GM12878 (cell line): ENCODE results near the gene E2F1. TPM values are rescaled to one million over a fixed set of nuclear protein-coding genes. Genes with fewer than 3 reads are reported as not detected.

Experiments
- BHLHE40 ChIP-seq, 2 experiments: fragments of 450-650 bp in 1 of 2; IDR thresholded peaks; 2 replicates each; pipeline ENCODE4 v1.6.1; 2011 to 2017; ENCODE audit warnings: low read depth in 2 of 2, borderline replicate concordance in 1 of 2, improper control_type of control experiment in 1 of 2, low read length in 1 of 2, mild to moderate bottlenecking in 1 of 2
- MEF2B ChIP-seq: fragments of 450-650 bp; IDR thresholded peaks from 2 replicates; pipeline ENCODE4 v1.6.1; 2018; ENCODE audit warnings: mild to moderate bottlenecking, moderate library complexity; ENCODE audit not compliant: partially characterized antibody, poor library complexity, severe bottlenecking
- PML ChIP-seq: IDR thresholded peaks from 2 replicates; pipeline ENCODE4 v1.6.1; 2012; ENCODE audit warnings: low read length, inconsistent platforms
- POLR2A ChIP-seq: IDR thresholded peaks from 2 replicates; pipeline ENCODE4 v1.6.1; 2011; ENCODE audit warnings: low read depth, mild to moderate bottlenecking, low read length
- SMAD1 ChIP-seq: fragments of 450-650 bp; IDR thresholded peaks from 2 replicates; pipeline ENCODE4 v1.6.1; 2018; ENCODE audit warnings: mild to moderate bottlenecking, low read depth; ENCODE audit not compliant: partially characterized antibody
- WRNIP1 ChIP-seq: IDR thresholded peaks from 2 replicates; pipeline ENCODE4 v1.6.1; 2011; ENCODE audit warnings: low read depth, low read length, improper control_type of control experiment, borderline replicate concordance
- ZNF274 ChIP-seq: IDR thresholded peaks from one replicate; pipeline ENCODE4 v1.8.0; 2011; ENCODE audit not compliant: insufficient read length, insufficient read depth
- ZSCAN29 ChIP-seq: fragments of 450-650 bp; IDR thresholded peaks from 2 replicates; pipeline ENCODE4 v1.6.1; 2017; ENCODE audit warnings: mild to moderate bottlenecking, moderate library complexity
- polyA plus RNA-seq, 11 experiments: library from polyadenylated mRNA; depleted of rRNA in 4 of 11; unstranded in 6 of 11; stranded (reverse) in 5 of 11; fragments of >200 nt; fragmentation: Nextera tagmentation in 4 of 11; fragmentation: Illumina TruSeq in 1 of 11; extraction: Ambion mirVana in 4 of 11; extraction: Trizol in 1 of 11; gene quantifications; 1 replicate in 1 of 11; 2 replicates in 10 of 11; pipeline versions ENCODE4 v1.2.1 to v1.2.3, GENCODE V29; 2011 to 2016; ENCODE audit warnings: inconsistent platforms in 2 of 11, missing spikeins in 2 of 11, low read depth in 1 of 11
- total RNA-seq, 4 experiments: library from RNA; depleted of rRNA in 3 of 4; stranded (reverse); fragments of >200 nt in 3 of 4; fragmentation: Illumina TruSeq in 1 of 4; extraction: Trizol in 1 of 4; gene quantifications; 2 replicates each; pipeline versions ENCODE4 v1.2.1 to v1.2.3, GENCODE V29; 2013 to 2021
- TF ChIP-seq, protein P1 (sequence below): IDR thresholded peaks from 2 replicates; pipeline ENCODE4 v1.6.1; 2012; ENCODE audit warnings: improper control_type of control experiment, low read depth, low read length; ENCODE audit not compliant: insufficient replicate concordance
- TF ChIP-seq, protein P2 (sequence below): fragments of 150-350 bp; IDR thresholded peaks from 2 replicates; pipeline ENCODE4 v1.6.1; 2016; ENCODE audit warnings: low read depth, low read length

The E2F1 gene
- total and polyA plus RNA-seq, 10 of the 15 experiments (the other 5 are each of a cell fraction or from before 2014, with no cell fraction given), result 0.29 to 50.2 (median 19.7) TPM

- TF ChIP-seq, protein P1, sequence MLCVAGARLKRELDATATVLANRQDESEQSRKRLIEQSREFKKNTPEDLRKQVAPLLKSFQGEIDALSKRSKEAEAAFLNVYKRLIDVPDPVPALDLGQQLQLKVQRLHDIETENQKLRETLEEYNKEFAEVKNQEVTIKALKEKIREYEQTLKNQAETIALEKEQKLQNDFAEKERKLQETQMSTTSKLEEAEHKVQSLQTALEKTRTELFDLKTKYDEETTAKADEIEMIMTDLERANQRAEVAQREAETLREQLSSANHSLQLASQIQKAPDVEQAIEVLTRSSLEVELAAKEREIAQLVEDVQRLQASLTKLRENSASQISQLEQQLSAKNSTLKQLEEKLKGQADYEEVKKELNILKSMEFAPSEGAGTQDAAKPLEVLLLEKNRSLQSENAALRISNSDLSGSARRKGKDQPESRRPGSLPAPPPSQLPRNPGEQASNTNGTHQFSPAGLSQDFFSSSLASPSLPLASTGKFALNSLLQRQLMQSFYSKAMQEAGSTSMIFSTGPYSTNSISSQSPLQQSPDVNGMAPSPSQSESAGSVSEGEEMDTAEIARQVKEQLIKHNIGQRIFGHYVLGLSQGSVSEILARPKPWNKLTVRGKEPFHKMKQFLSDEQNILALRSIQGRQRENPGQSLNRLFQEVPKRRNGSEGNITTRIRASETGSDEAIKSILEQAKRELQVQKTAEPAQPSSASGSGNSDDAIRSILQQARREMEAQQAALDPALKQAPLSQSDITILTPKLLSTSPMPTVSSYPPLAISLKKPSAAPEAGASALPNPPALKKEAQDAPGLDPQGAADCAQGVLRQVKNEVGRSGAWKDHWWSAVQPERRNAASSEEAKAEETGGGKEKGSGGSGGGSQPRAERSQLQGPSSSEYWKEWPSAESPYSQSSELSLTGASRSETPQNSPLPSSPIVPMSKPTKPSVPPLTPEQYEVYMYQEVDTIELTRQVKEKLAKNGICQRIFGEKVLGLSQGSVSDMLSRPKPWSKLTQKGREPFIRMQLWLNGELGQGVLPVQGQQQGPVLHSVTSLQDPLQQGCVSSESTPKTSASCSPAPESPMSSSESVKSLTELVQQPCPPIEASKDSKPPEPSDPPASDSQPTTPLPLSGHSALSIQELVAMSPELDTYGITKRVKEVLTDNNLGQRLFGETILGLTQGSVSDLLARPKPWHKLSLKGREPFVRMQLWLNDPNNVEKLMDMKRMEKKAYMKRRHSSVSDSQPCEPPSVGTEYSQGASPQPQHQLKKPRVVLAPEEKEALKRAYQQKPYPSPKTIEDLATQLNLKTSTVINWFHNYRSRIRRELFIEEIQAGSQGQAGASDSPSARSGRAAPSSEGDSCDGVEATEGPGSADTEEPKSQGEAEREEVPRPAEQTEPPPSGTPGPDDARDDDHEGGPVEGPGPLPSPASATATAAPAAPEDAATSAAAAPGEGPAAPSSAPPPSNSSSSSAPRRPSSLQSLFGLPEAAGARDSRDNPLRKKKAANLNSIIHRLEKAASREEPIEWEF, result no peak
- TF ChIP-seq ZSCAN29 (no peak), PML (no peak), POLR2A (peak; percentile 79), ZNF274 (no peak), BHLHE40 (IDR thresholded peaks at IDR 0.05; ENCODE audit: borderline replicate concordance in 1 of 2, low read depth in 2 of 2, low read length in 1 of 2) (0 out of 4 replicates have a peak, but pooled peaks of 1 of the 2 experiments have one; percentile 23), WRNIP1 (no peak), MEF2B (no peak), SMAD1 (peak; percentile 43)
- TF ChIP-seq, protein P2, sequence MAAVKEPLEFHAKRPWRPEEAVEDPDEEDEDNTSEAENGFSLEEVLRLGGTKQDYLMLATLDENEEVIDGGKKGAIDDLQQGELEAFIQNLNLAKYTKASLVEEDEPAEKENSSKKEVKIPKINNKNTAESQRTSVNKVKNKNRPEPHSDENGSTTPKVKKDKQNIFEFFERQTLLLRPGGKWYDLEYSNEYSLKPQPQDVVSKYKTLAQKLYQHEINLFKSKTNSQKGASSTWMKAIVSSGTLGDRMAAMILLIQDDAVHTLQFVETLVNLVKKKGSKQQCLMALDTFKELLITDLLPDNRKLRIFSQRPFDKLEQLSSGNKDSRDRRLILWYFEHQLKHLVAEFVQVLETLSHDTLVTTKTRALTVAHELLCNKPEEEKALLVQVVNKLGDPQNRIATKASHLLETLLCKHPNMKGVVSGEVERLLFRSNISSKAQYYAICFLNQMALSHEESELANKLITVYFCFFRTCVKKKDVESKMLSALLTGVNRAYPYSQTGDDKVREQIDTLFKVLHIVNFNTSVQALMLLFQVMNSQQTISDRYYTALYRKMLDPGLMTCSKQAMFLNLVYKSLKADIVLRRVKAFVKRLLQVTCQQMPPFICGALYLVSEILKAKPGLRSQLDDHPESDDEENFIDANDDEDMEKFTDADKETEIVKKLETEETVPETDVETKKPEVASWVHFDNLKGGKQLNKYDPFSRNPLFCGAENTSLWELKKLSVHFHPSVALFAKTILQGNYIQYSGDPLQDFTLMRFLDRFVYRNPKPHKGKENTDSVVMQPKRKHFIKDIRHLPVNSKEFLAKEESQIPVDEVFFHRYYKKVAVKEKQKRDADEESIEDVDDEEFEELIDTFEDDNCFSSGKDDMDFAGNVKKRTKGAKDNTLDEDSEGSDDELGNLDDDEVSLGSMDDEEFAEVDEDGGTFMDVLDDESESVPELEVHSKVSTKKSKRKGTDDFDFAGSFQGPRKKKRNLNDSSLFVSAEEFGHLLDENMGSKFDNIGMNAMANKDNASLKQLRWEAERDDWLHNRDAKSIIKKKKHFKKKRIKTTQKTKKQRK, result no peak
- TF ChIP-seq, all 136 proteins: peak for 25
These were observed 19.6 kb downstream of the E2F1 start, which contains the start of gene ACTL10 (continued) for GRCh38 chr20:33666293-33667244.
